ENCODE measurements around the gene KCNQ1. TPM values are rescaled to one million over a fixed set of nuclear protein-coding genes. Genes with fewer than 3 reads are reported as not detected.

KCNQ1 gene
- total RNA-seq, 1 donor from 2014 or later = 0.31 TPM

DNA sequence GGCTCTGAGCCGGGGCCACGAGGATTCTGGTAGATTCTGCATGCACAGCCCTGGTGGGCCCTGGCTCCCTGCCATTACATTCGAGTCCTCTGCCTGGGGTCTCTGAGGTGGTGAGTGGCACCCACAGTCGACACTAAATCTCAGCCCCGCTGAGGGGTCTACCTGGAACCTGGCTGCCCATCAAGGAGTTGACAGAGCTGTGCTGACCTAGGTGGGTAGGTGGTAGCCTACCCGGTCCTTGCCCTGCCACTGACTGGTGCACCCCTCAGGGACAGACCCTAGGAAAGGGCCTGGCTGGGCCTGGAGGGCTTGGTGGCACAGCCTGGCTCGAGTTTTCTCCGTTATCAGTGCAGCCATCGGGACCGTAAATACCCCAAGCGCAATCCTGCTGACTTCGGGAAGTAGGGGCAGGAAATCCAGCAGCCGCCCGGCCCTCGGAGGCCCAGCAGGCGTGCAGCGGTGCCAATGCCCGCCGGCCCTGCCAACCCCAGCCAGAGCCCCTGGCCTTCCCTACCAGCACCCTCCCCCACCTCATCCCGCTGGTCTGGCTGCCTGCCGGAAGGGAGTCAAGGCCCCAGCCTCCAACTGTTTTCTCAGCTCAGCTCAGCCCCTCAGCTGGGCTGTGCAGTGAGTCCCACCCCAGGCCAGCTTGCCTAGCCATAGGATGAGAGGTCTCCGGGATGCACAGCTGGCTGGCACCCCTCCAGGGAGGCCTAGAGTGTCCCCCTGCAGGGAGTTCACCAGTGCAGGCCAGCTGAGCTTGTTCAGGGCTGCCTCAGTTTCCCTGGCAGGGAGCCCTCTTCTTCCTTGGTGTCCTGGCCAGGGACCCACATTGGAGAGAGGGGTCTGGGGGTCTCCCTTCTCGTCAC is 335.4 kb downstream of the KCNQ1 start:
- no peak for DNase-seq

DNA sequence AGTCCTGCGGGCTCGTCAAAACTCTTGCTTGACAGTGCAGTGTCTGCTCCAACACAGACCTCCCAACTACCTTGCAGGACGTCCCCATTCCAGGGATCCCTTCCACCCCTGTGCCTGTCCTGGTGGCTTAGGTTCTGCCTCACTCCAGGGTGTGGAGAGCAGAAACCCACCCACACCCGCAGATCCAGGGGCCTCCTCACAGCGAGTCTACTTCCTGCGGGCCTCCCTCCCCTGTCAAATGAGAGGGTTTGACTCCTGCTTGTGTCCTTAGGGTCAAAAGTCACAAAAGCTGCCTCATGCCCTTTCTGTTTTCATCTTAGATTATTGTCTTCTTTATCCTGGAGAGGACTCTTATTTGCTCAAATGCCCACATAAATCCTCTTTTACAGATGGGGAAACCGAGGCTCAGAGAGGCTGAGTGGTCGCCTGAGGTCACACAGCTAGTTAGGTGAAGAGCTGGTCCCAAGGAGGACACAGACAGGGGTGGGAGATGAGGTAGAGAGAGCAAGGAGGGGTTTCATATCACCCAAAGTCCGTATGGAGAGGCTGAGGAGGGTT is 336.1 kb downstream of the KCNQ1 start:
- DNase-seq = no peak

DNA sequence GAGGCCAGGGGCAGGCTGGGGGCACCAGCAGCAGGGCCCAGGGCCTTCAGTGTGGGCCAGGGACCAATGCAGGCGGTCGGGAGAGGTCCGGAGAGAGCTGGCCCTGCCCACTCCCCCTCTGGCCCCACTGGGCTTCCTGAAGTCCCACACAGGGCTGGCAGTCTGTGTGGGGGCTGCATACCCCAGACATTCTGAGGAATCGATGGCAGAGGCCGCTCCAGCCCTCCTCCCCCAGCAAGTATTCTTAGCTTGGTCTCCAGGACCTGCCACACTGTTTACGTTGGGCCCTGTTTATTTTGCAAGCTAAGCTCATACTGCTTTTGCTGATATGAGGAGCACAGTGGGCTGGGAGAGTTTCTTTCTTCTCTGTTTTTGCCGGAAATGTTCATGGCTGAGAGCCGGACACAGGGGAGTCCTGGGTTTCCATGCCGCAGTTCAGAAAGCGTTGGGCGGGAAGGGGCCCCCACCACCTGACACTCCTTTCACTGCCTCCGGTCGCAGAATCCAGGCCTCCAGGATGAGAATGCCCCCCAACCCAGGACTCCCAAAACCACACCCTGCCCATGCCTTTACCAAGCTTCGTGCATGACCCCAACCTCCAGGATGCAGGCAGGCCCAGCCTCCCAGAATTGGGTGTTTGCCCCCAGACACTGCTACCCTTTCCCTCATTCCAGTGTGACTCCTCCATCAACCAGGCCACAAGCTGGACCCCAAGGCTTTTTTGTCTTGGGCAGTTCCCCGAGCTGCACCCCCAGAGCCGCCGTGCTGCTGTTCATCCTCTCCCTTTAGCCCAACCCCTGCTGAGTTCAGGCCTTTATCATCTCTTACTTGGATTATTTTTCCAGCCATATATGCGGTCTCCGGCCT is 336.8 kb downstream of the KCNQ1 start:
- no peak for DNase-seq

- no peak for DNase-seq
Observed at GRCh38 chr11:2782769-2783168, 338.0 kb downstream of the KCNQ1 start.

DNA sequence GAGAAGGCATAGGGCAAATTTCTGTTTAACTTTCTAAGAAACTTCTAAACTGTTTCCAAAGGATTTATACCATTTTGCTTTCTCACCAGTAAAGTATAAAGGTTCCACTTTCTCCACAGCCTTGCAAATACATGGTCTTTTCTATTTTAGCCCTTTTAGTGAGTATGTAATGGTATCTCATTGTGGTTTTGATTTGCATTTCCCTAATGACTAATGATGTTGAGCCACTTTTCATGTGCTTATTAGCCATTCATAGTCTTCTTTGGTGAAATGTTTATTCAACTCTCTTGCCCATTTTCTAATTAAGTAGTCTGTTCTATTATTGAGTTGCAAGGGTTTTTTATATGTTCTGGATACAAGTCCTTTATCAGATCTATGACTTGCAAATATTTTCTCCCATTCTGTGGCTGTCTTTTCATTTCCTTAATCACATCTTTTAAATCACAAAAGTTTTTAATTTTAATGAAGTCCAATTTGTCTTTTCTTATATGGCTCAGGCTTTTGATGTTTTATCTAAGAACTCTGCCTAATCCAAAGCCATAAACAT is 338.8 kb downstream of the KCNQ1 start:
- DNase-seq = no peak

DNA sequence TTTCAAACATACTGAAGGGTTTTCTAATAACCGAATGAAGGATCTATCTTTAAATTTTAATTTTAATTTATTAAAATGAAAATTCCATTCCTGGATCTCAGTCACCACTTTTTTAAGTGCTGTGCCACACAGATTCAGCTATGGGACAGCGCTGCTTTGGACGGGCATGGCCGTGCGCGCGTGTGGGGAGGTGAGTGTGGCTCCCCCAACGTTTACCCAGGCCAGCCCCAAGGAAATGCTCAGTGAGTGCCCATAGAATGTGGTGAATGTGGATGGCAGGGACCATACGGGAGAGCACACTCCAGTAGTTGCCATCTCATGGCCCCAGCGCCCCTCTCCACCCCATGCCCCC is 343.0 kb downstream of the KCNQ1 start:
- no peak for DNase-seq

- no peak for DNase-seq
Observed at GRCh38 chr11:2788168-2789071, 343.6 kb downstream of the KCNQ1 start.

DNA sequence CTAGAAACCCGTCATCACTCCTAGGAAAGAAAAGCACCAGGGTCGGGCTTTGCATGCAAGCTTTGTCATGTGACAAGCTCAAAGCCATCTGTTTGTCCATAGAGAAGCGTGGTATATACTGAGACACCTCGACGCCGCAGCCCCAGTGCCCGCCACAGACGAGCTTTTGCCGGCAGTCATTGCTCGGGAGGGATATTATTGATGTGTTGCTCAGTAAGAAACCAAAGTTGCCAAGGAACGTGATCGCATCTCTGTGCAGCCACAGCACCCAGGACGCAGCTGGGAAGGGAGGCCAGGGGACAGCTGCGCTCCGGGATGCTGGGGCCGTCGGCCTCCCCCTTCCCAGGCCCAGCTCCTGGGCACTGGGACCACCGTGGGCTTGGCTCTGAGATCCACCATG is 344.5 kb downstream of the KCNQ1 start:
- DNase-seq = no peak

- no peak for DNase-seq
Observed at GRCh38 chr11:2789791-2790567, 345.2 kb downstream of the KCNQ1 start.

GRCh38 chr11:2790568-2790921 is 345.7 kb downstream of the KCNQ1 start:
- no peak for DNase-seq

GRCh38 chr11:2791139-2791520 is 346.3 kb downstream of the KCNQ1 start:
- no peak for DNase-seq

- DNase-seq = no peak
Observed at GRCh38 chr11:2791521-2792380, 346.9 kb downstream of the KCNQ1 start.

DNA sequence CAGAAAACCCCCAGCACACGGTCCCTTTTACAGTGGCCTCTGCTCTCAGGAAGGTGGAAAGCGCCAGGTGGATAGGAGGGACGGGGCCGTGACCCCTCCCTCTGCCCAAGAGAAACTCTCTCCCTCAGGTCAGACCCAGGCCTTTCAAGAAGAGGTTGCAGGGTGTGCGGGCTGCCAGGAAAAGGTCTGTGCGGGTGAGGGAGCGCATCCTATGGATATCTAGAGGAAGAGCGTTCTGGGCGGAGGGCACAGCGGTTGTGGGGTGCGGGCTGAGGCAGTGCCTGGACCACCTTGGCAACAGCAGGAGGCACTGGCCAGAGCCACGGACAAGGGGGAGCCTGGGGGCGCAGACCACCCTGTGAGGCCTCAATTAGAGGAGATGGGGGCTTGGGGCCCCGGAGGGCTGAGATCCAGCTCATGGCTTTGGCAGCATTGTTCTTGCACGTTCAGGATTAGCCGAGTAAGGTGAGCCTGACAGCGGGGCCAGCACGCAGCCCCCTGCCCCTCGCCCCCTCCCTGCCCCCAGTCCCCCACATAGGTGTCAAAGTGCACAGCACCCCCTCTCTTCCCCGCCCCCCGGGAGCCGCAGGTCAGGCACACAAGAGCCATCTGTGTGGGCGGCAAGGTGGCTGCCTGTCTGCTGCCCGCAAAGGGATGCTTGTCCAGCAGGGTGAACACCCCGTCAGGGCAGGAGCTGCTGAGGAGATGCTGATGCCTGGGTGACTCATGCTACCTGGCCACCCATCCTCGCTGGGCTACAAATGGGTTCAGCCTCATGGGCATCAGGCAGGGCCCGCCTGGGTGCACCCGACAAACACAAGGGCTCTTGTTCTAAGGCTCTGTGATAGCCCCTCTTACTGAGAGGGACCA is 347.8 kb downstream of the KCNQ1 start:
- no peak for DNase-seq

DNA sequence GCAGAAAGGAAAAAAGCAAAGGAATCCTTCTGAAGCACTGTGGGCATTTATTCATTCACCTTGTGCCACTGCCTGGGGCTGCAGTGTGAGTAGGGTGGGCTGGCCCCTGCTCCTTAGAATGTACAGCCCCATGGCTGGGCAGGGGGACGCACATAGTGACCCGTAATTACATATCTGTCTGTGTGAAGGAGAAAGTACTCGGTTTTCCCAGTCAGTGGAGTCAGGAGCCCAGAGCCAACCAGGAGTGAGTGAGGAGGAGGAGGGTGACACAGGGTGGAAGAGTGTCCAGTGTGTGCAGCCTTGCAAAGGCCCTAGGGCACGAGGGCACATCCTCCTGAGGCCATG is 348.9 kb downstream of the KCNQ1 start:
- DNase-seq = no peak

DNA sequence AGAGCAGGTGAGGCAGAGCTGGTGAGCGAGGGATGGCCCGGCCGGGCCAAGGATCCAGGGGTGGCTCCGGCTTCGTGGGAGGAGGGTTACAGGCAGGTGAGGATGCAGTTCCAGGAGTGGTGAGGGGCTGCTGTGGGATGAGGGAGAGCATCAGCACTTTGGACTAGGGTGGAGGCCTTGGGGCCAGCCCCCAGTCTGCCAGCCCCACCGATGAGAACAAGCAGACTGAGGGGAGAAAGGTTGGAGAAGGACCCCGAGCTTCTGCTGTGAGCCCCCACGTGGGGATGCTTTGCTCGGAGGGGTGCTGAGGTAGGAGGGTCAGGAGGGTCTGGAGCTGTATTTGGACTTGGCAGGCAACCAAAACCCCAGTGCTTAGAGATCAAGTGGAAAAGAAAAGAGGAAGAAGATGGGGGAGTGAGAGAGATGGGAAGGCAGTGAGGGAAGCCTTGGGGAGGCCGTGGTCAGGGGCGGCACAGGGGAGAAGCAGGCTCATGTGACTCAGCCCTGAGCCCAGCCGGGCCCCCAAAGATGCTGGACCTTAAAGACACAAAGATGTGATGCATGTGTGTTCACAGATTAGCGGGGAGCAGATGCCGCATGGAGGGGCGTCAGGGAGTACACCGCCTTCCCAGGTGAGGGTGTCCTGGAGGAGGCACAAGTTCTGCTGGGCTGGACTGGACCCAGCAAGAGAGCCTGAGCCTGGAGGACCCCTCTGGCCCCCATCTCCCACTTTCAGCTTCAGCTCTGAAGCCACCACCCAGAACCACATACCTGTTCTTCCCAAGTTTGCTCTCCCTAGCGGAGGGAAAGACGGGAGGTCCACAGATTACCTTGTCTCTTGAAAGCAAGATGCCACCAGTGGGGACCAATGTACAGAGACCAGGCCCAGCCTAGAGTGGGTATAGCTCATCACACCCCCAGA is 349.5 kb downstream of the KCNQ1 start:
- no peak for DNase-seq

GRCh38 chr11:2794968-2795322 is 350.1 kb downstream of the KCNQ1 start:
- no peak for DNase-seq

- DNase-seq = no peak
Observed at GRCh38 chr11:2795491-2795991, 350.7 kb downstream of the KCNQ1 start.

GRCh38 chr11:2796091-2796490 is 351.3 kb downstream of the KCNQ1 start:
- DNase-seq = no peak
